Gastroesophageal sphincter (tissue), 4 donors: ENCODE data around the gene CLIP1. TPM values are rescaled to one million over a fixed set of nuclear protein-coding genes. Genes with fewer than 3 reads are reported as not detected.
A peak's percentile ranks its signal among the peaks of the same experiment; 100 is the strongest.
"Not testable (repeated sequence)": the region's sequence is repeated elsewhere in the genome, so short reads cannot be mapped to it uniquely, and the experiment has no call there.

Experiments
- ATAC-seq: fragments of 150-250 bp; one replicate; pipeline ENCODE4 v1.9.1; 2016; ENCODE audit warnings: mild to moderate bottlenecking, moderate library complexity
- H3K27ac ChIP-seq, 4 donors: fragments of 200-600 bp; sonication (generic) in 3 of 4; 1 replicate in 3 of 4; 2 replicates in 1 of 4; pipeline ENCODE4 v1.5.1; 2016 to 2019
- H3K27me3 ChIP-seq: fragments of 200-600 bp; sonication (generic); one replicate; pipeline ENCODE4 v1.5.1; 2019
- H3K36me3 ChIP-seq, 2 donors: fragments of 200-600 bp; sonication (generic); one replicate each; pipeline ENCODE4 v1.5.1; 2019; ENCODE audit warnings: control low read depth in 1 of 2
- H3K4me1 ChIP-seq, 3 donors: fragments of 200-600 bp; sonication (generic); 1 replicate in 2 of 3; 2 replicates in 1 of 3; pipeline ENCODE4 v1.5.1; 2016 to 2019; ENCODE audit warnings: control low read depth in 2 of 3
- H3K4me3 ChIP-seq, 2 donors: fragments of 200-600 bp; sonication (generic); one replicate each; pipeline ENCODE4 v1.5.1; 2019; ENCODE audit warnings: mild to moderate bottlenecking in 1 of 2, moderate library complexity in 1 of 2
- H3K9me3 ChIP-seq, 3 donors: fragments of 200-600 bp; sonication (generic); one replicate each; pipeline ENCODE4 v1.5.1; 2017 to 2019; ENCODE audit warnings: control low read depth in 2 of 3
- CTCF ChIP-seq, 4 experiments: fragments of 200-600 bp in 2 of 4; fragments of 450-650 bp in 2 of 4; sonication (generic) in 1 of 4; IDR thresholded peaks; one replicate each; pipeline ENCODE4 v1.5.1; 2017 to 2019; ENCODE audit warnings: antibody characterized with exemption in 4 of 4, mild to moderate bottlenecking in 2 of 4, moderate library complexity in 2 of 4
- EP300 ChIP-seq: sonication (generic); formaldehyde crosslinking; IDR thresholded peaks from one replicate; pipeline ENCODE4 v1.6.1; 2017; ENCODE audit warnings: antibody characterized with exemption, mild to moderate bottlenecking
- POLR2A ChIP-seq, 2 donors: fragments of 450-650 bp; IDR thresholded peaks; one replicate each; pipeline ENCODE4 v1.6.1; 2017; ENCODE audit warnings: antibody characterized with exemption in 2 of 2, mild to moderate bottlenecking in 2 of 2, moderate library complexity in 1 of 2
- POLR2AphosphoS5 ChIP-seq: sonication (generic); formaldehyde crosslinking; IDR thresholded peaks from one replicate; pipeline ENCODE4 v1.6.1; 2017; ENCODE audit warnings: antibody characterized with exemption
- WGBS, 2 donors: methylation state at CpG; one replicate each; pipeline ENCODE4 v1.1.5; 2018; ENCODE audit warnings: low coverage in 1 of 2; 5-methylcytosine and 5-hydroxymethylcytosine counted together
- total RNA-seq, 4 donors: library from RNA; depleted of rRNA; stranded (reverse); fragments of >200 nt; gene quantifications; one replicate each; pipeline ENCODE4 v1.1.0, GENCODE V29; 2016

CLIP1 gene
- total RNA-seq, 4 donors from 2014 or later = 186 to 272 (median 208) TPM

GRCh38 chr12:122464317-122465042, 42.0 kb upstream of the CLIP1 start:
- TF ChIP-seq POLR2AphosphoS5 = peak; percentile 97
- TF ChIP-seq CTCF (IDR thresholded peaks at IDR 0.05) = peak in 1 of 4 experiments; percentile 3
- not testable (repeated sequence) for H3K27me3 ChIP-seq, H3K36me3 ChIP-seq, H3K4me1 ChIP-seq, H3K9me3 ChIP-seq, H3K4me3 ChIP-seq
- peak overlapping the region; percentile 22 to 71 (median 60) for H3K27ac ChIP-seq
- 23 to 61% methylated on average over 3 to 13 of the region's 17 CpGs for WGBS, 2 donors
- peak; percentile 97 for ATAC-seq

GRCh38 chr12:122460641-122461040, 38.2 kb upstream of the CLIP1 start:
- Histone ChIP-seq H3K27me3 (no peaks in the 10 kb centered on the region), H3K4me1 (peaks cover 0 to 5% (median 0%) of the 10 kb centered on the region in 3 donors), H3K4me3 (no peak overlapping the region), H3K36me3 (no peaks in the 10 kb centered on the region), H3K27ac (no peak overlapping the region), H3K9me3 (no peaks in the 10 kb centered on the region)
- WGBS, 2 donors = 60 to 78% methylated on average over 1 of the region's 2 CpGs
- no peak for TF ChIP-seq EP300
- no peak for TF ChIP-seq CTCF (IDR thresholded peaks at IDR 0.05)
- no peak for TF ChIP-seq POLR2AphosphoS5
- TF ChIP-seq POLR2A (IDR thresholded peaks at IDR 0.05) = no peak
- no peak for ATAC-seq

- ATAC-seq = no peak
- 77 to 95% methylated on average over 3 to 5 of the region's 7 CpGs for WGBS, 2 donors
- Histone ChIP-seq H3K9me3 (no peaks in the 10 kb centered on the region), H3K4me1 (peaks cover 0 to 5% (median 0%) of the 10 kb centered on the region in 3 donors), H3K36me3 (no peaks in the 10 kb centered on the region), H3K27ac (no peak overlapping the region), H3K4me3 (no peak overlapping the region), H3K27me3 (no peaks in the 10 kb centered on the region)
- TF ChIP-seq POLR2AphosphoS5 (no peak), POLR2A (IDR thresholded peaks at IDR 0.05) (no peak), EP300 (no peak), CTCF (IDR thresholded peaks at IDR 0.05) (no peak)
Measured at GRCh38 chr12:122460061-122460460, 37.6 kb upstream of the CLIP1 start.

- no peak for ATAC-seq
- 83 to 88% methylated on average over 2 of the region's 2 CpGs for WGBS, 2 donors
Measured at GRCh38 chr12:122459211-122459610, 36.7 kb upstream of the CLIP1 start.

More at GRCh38 chr12:122459211-122459610, 36.7 kb upstream of the CLIP1 start:
- H3K36me3 ChIP-seq = no peaks in the 10 kb centered on the region
- peaks cover 0 to 5% (median 0%) of the 10 kb centered on the region in 3 donors for H3K4me1 ChIP-seq
- no peaks in the 10 kb centered on the region for H3K9me3 ChIP-seq
- no peak overlapping the region for H3K4me3 ChIP-seq
- TF ChIP-seq CTCF (IDR thresholded peaks at IDR 0.05) (no peak), POLR2AphosphoS5 (no peak)
- H3K27me3 ChIP-seq = no peaks in the 10 kb centered on the region
- H3K27ac ChIP-seq = no peak overlapping the region
